Endothelial cell of umbilical vein (primary cell): ENCODE data around the gene SIPA1L3. TPM values are rescaled to one million over a fixed set of nuclear protein-coding genes. Genes with fewer than 3 reads are reported as not detected.
"Not testable (repeated sequence)": the region's sequence is repeated elsewhere in the genome, so short reads cannot be mapped to it uniquely, and the experiment has no call there.

Source experiments
- BruUV-seq: library from RNA; stranded (reverse); fragments of 400-500 nt; replicated peaks from 2 replicates; lab custom pipeline; 2021; lab: Mats Ljungman, UMichigan
- CTCF ChIA-PET: fragments of 300-600, 350-600 bp; sonication (Branson Sonifier 250); formaldehyde crosslinking; loops from one replicate; lab custom pipeline; 2021; ENCODE audit warnings: antibody characterized with exemption, inconsistent platforms; lab: Charles Lee
- POLR2A ChIA-PET: fragments of 300-600, 350-600 bp; sonication (Branson Sonifier 250); formaldehyde crosslinking; loops from one replicate; lab custom pipeline; 2021; ENCODE audit warnings: antibody characterized with exemption, inconsistent platforms; lab: Charles Lee
- DNase-seq: peaks from one replicate; pipeline ENCODE4 v3.0.0-alpha.2; 2011; ENCODE audit warnings: low read depth, low spot score
- FAIRE-seq: peaks from 2 replicates; lab custom pipeline; 2011; peaks lifted over from hg19 to GRCh38; lab: Jason Lieb, UNC
- H2AFZ ChIP-seq: 2 replicates; pipeline ENCODE4 v1.6.0; 2012; ENCODE audit warnings: low read depth, low read length, control low read depth, inconsistent platforms
- H3K27ac ChIP-seq: 2 replicates; pipeline ENCODE4 v1.5.1; 2011; ENCODE audit warnings: low read depth, mild to moderate bottlenecking, control low read depth, low read length, moderate library complexity; ENCODE audit not compliant: insufficient read depth
- H3K27me3 ChIP-seq, 2 experiments: 2 replicates each; pipeline versions ENCODE4 v1.6.0 to v1.6.1; 2011; ENCODE audit warnings: low read length in 2 of 2, mixed read lengths in 1 of 2; ENCODE audit not compliant: control insufficient read depth in 2 of 2, insufficient read depth in 2 of 2
- H3K36me3 ChIP-seq, 2 experiments: 2 replicates in 1 of 2; 3 replicates in 1 of 2; pipeline ENCODE4 v1.5.1; 2011; ENCODE audit warnings: low read length in 2 of 2, mild to moderate bottlenecking in 1 of 2, moderate library complexity in 1 of 2; ENCODE audit not compliant: control insufficient read depth in 2 of 2, insufficient read depth in 2 of 2; ENCODE audit errors: extremely low read depth in 1 of 2
- H3K4me1 ChIP-seq: 3 replicates; pipeline ENCODE4 v1.5.1; 2011; ENCODE audit warnings: mild to moderate bottlenecking, low read length; ENCODE audit not compliant: control insufficient read depth, insufficient read depth; ENCODE audit errors: extremely low read depth
- H3K4me2 ChIP-seq: 2 replicates; pipeline ENCODE4 v1.6.1; 2011; ENCODE audit warnings: low read length, control low read depth, mixed read lengths; ENCODE audit not compliant: insufficient read depth
- H3K4me3 ChIP-seq, 3 experiments: fragments of 200-600 bp in 1 of 3; sonication (generic), shearing (Covaris generic) in 1 of 3; replicated peaks in 1 of 3; 2 replicates each; pipeline ENCODE4 v1.5.1; 2011 to 2016; ENCODE audit warnings: control low read depth in 3 of 3, low read length in 3 of 3, mild to moderate bottlenecking in 2 of 3, inconsistent platforms in 1 of 3, low read depth in 1 of 3, moderate library complexity in 1 of 3; ENCODE audit not compliant: insufficient read depth in 1 of 3
- H3K79me2 ChIP-seq: 2 replicates; pipeline ENCODE4 v1.6.0; 2012; ENCODE audit warnings: low read length, inconsistent platforms; ENCODE audit not compliant: control insufficient read depth, insufficient read depth
- H3K9ac ChIP-seq: replicated peaks from 2 replicates; pipeline ENCODE3; 2011; ENCODE audit warnings: low read length, control low read depth; ENCODE audit not compliant: insufficient read depth; ENCODE audit errors: extremely low read depth
- H3K9me1 ChIP-seq: replicated peaks from 3 replicates; pipeline ENCODE4 v1.6.0; 2011; ENCODE audit warnings: mild to moderate bottlenecking, low read length; ENCODE audit not compliant: control insufficient read depth, insufficient read depth; ENCODE audit errors: extremely low read depth
- H3K9me3 ChIP-seq: replicated peaks from 2 replicates; pipeline ENCODE4 v1.5.1; 2012; ENCODE audit warnings: low read length, inconsistent platforms; ENCODE audit not compliant: control insufficient read depth, insufficient read depth
- H4K20me1 ChIP-seq: replicated peaks from 2 replicates; pipeline ENCODE3; 2011; ENCODE audit warnings: mild to moderate bottlenecking, low read length; ENCODE audit not compliant: control insufficient read depth, insufficient read depth; ENCODE audit errors: extremely low read depth
- EZH2 ChIP-seq: IDR thresholded peaks from 2 replicates; pipeline ENCODE4 v1.6.1; 2012; ENCODE audit warnings: borderline replicate concordance, low read depth, mild to moderate bottlenecking, moderate library complexity, low read length, inconsistent platforms; ENCODE audit not compliant: severe bottlenecking
- FOS ChIP-seq: IDR thresholded peaks from 2 replicates; pipeline ENCODE4 v1.6.1; 2011; ENCODE audit warnings: mild to moderate bottlenecking, low read length, moderate library complexity, borderline replicate concordance; ENCODE audit not compliant: insufficient read depth
- GATA2 ChIP-seq: IDR thresholded peaks from 2 replicates; pipeline ENCODE4 v1.7.0; 2011; ENCODE audit warnings: low read depth, mild to moderate bottlenecking, moderate library complexity, mixed read lengths, low read length; ENCODE audit not compliant: insufficient read length, insufficient read depth
- JUN ChIP-seq: IDR thresholded peaks from 2 replicates; pipeline ENCODE4 v1.6.1; 2011; ENCODE audit warnings: borderline replicate concordance, low read depth; ENCODE audit not compliant: insufficient read length, insufficient read depth
- MYC ChIP-seq: IDR thresholded peaks from one replicate; pipeline ENCODE4 v1.6.1; 2011; ENCODE audit warnings: mild to moderate bottlenecking, low read depth, low read length
- POLR2A ChIP-seq: IDR thresholded peaks from 2 replicates; pipeline ENCODE4 v1.6.1; 2012; ENCODE audit warnings: low read depth, mild to moderate bottlenecking, control low read depth, low read length
- POLR2AphosphoS5 ChIP-seq: IDR thresholded peaks from 2 replicates; pipeline ENCODE4 v1.6.1; 2012; ENCODE audit warnings: low read depth, mild to moderate bottlenecking, control low read depth, low read length, moderate library complexity; ENCODE audit not compliant: insufficient read depth
- dilution Hi-C: fragments of 300-500 bp; cut with MboI; formaldehyde crosslinking; loops from one replicate; pipeline ENCODE4 v1.15.0; 2019; ENCODE audit warnings: low sequenced_read_pairs; ENCODE audit not compliant: extremely low pct_ligation_motif_present
- intact Hi-C: fragments of 100-400 bp; cut with micrococcal nuclease; formaldehyde crosslinking; loops from one replicate; pipeline ENCODE4 v1.10.0; 2022
- polyA plus RNA-seq, 4 experiments: library from polyadenylated mRNA; depleted of rRNA in 3 of 4; stranded (reverse) in 3 of 4; unstranded in 1 of 4; fragments of >200 nt; gene quantifications; 2 replicates each; pipeline versions ENCODE4 v1.2.1 to v1.2.3, GENCODE V29; 2011 to 2012; ENCODE audit warnings: missing spikeins in 1 of 4
- total RNA-seq: library from RNA; stranded (reverse); gene quantifications from 2 replicates; pipeline ENCODE4 v1.2.3, GENCODE V29; 2021
- TF ChIP-seq, protein P1 (sequence below), 2 donors: IDR thresholded peaks; 1 replicate in 1 of 2; 2 replicates in 1 of 2; pipeline ENCODE4 v1.5.1; 2011; ENCODE audit warnings: low read length in 2 of 2, mild to moderate bottlenecking in 2 of 2, moderate library complexity in 2 of 2, control low read depth in 1 of 2, inconsistent platforms in 1 of 2, low read depth in 1 of 2; ENCODE audit not compliant: insufficient read depth in 1 of 2; ENCODE audit errors: extremely low read depth in 1 of 2
- TF ChIP-seq, protein P2 (sequence below): IDR thresholded peaks from 2 replicates; pipeline ENCODE4 v1.6.1; 2011; ENCODE audit not compliant: insufficient read depth, insufficient read length

Gene SIPA1L3
- total and polyA plus RNA-seq, 2 donors (not counting 3 experiments of a cell fraction or from before 2014, with no cell fraction given) = 14.2 to 47.2 TPM

DNA sequence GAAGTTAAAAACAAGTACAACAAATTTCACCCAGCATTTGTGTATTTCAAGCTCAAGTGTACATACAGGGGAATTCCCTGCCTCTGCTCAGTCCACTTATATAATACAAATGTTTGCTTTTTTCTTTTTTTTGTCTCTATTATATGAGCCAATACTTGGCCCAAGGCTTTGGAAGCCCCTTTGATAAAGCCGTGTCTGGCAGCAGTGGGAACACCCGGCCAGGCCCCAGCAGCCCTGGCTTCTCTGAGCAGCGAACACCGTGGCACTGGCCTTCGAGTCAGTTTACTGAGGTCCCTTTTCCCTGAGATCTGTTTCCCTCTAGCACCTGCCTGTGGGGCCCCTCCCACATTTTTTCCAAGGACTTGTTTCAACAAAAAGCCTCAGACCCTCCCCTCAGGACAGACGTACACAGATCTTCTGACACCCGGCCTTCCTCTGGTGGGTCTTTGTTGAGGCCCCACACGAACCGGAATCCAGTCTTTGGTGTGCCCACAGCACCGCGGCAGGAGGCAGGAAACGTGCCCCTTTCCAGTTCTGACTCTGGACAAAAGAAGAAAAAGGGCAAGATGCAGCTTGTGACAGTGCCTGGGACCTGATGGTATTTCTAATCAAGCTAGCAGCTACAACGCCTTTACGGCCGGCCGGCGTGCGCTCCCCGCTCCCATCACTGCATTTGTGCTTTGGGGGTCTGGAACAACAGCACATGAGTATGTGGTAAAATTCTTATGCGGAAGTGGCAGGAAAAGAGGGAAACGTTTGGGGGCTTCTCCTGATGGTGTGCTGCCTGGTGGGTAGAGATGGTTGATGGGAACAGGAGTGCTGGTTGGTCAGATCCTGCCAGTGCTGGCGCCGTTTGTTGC is 13.8 kb downstream of the SIPA1L3 start:
- Histone ChIP-seq H3K9me3 (no peaks in the 10 kb centered on the region), H3K9ac (no peak overlapping the region), H3K27ac (no peak overlapping the region), H3K79me2 (peaks cover 67% of the 10 kb centered on the region), H3K4me3 (no peak overlapping the region), H3K4me1 (no peaks in the 10 kb centered on the region), H3K4me2 (no peak overlapping the region), H4K20me1 (no peaks in the 10 kb centered on the region), H3K9me1 (no peaks in the 10 kb centered on the region), H3K36me3 (peaks cover 0 to 3% of the 10 kb centered on the region in 2 experiments), H2AFZ (no peak overlapping the region), H3K27me3 (no peaks in the 10 kb centered on the region)
- intact Hi-C loops (no loop called here), dilution Hi-C loops (no loop called here)
- ChIA-PET POLR2A (interaction anchor here (0.5 to 0.7 kb wide), 2 partner anchors 30 to 428 kb away, joined by 5 read pairs; no protein-coding TSS in a partner anchor), CTCF (no interaction called here)
- FAIRE-seq (no peak), DNase-seq (no peak)
- TF ChIP-seq, protein P1, sequence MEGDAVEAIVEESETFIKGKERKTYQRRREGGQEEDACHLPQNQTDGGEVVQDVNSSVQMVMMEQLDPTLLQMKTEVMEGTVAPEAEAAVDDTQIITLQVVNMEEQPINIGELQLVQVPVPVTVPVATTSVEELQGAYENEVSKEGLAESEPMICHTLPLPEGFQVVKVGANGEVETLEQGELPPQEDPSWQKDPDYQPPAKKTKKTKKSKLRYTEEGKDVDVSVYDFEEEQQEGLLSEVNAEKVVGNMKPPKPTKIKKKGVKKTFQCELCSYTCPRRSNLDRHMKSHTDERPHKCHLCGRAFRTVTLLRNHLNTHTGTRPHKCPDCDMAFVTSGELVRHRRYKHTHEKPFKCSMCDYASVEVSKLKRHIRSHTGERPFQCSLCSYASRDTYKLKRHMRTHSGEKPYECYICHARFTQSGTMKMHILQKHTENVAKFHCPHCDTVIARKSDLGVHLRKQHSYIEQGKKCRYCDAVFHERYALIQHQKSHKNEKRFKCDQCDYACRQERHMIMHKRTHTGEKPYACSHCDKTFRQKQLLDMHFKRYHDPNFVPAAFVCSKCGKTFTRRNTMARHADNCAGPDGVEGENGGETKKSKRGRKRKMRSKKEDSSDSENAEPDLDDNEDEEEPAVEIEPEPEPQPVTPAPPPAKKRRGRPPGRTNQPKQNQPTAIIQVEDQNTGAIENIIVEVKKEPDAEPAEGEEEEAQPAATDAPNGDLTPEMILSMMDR (IDR thresholded peaks at IDR 0.05; ENCODE audit: extremely low read depth in 1 of 2, insufficient read depth in 1 of 2, low read depth in 1 of 2, low read length in 2 of 2) = no peak
- no peak for TF ChIP-seq POLR2A
- no peak for TF ChIP-seq EZH2
- TF ChIP-seq GATA2 = no peak
- no peak for TF ChIP-seq POLR2AphosphoS5
- TF ChIP-seq FOS = no peak
- no peak for TF ChIP-seq JUN
- TF ChIP-seq MYC = no peak
- TF ChIP-seq, protein P2, sequence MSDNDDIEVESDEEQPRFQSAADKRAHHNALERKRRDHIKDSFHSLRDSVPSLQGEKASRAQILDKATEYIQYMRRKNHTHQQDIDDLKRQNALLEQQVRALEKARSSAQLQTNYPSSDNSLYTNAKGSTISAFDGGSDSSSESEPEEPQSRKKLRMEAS = no peak
- no TSS peak for BruUV-seq

DNA sequence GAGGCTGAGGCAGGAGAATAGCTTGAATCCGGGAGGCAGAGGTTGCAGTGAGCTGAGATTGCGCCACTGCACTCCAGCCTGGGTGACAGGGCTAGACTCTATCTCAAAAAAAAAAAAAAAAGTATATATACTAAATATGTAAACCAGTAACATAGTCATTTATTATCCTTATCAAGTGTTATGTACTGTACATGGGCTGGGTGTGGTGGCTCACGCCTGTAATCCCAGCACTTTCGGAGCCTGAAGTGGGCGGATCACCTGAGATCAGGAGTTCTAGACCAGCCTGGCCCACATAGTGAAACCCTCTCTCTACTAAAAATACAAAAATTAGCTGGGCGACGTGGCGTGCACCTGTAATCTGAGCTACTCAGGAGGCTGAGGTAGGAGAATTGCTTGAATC is 17.6 kb downstream of the SIPA1L3 start:
- H3K4me2 ChIP-seq, FAIRE-seq, H3K27me3 ChIP-seq, POLR2A ChIA-PET, H3K9ac ChIP-seq, H3K4me3 ChIP-seq, H4K20me1 ChIP-seq, BruUV-seq, intact Hi-C loops, H3K36me3 ChIP-seq, dilution Hi-C loops, DNase-seq, H3K9me1 ChIP-seq, H3K4me1 ChIP-seq, H3K27ac ChIP-seq, H3K9me3 ChIP-seq, H2AFZ ChIP-seq: not testable (repeated sequence)
- CTCF ChIA-PET = interaction anchor here (0.9 to 1.7 kb wide), 5 partner anchors 9 to 170 kb away, joined by 3 to 7 read pairs (median 3); no protein-coding TSS in a partner anchor
- peaks cover 72% of the 10 kb centered on the region for H3K79me2 ChIP-seq
